K562 (cell line): ENCODE measurements around the gene R3HDM2. TPM values are rescaled to one million over a fixed set of nuclear protein-coding genes. Genes with fewer than 3 reads are reported as not detected.

Source experiments
- E2F4 ChIP-seq: sonication (generic); formaldehyde crosslinking; IDR thresholded peaks from 2 replicates; pipeline ENCODE4 v1.8.0; 2022; ENCODE audit warnings: mild to moderate bottlenecking, low read depth, missing genetic modification reagents
- E2F8 ChIP-seq: fragments of 450-650 bp; IDR thresholded peaks from 2 replicates; pipeline ENCODE4 v1.7.1; 2018; ENCODE audit warnings: mild to moderate bottlenecking, low read depth; ENCODE audit not compliant: partially characterized antibody
- ELK1 ChIP-seq: sonication (generic); formaldehyde crosslinking; IDR thresholded peaks from 2 replicates; pipeline ENCODE4 v1.8.1; 2022; ENCODE audit warnings: missing genetic modification reagents
- HNRNPUL1 ChIP-seq: fragments of 200-400 bp; formaldehyde crosslinking; IDR thresholded peaks from 2 replicates; pipeline ENCODE4 v1.6.1; 2017; ENCODE audit warnings: low read length
- PHF21A ChIP-seq: fragments of 450-650 bp; IDR thresholded peaks from 2 replicates; pipeline ENCODE4 v1.6.1; 2017; ENCODE audit warnings: low read depth, borderline replicate concordance
- RBM39 ChIP-seq: fragments of 200-400 bp; formaldehyde crosslinking; optimal IDR thresholded peaks from 2 replicates; pipeline ENCODE3; 2018; ENCODE audit warnings: low read depth, low read length
- SRSF9 ChIP-seq: fragments of 200-400 bp; formaldehyde crosslinking; IDR thresholded peaks from 2 replicates; pipeline ENCODE4 v1.6.1; 2017; ENCODE audit warnings: low read depth, low read length, borderline replicate concordance
- ZBTB34 ChIP-seq: fragments of 250-450 bp; sonication (Bioruptor Pico); IDR thresholded peaks from 2 replicates; pipeline ENCODE4 v1.8.0; 2021; ENCODE audit warnings: mild to moderate bottlenecking, moderate library complexity
- ZBTB40 ChIP-seq, 2 experiments: fragments of 450-650 bp in 1 of 2; sonication (generic) in 1 of 2; formaldehyde crosslinking in 1 of 2; IDR thresholded peaks; 2 replicates each; pipeline versions ENCODE4 v1.7.1 to v1.9.0; 2016 to 2022; ENCODE audit warnings: inconsistent platforms in 1 of 2, mild to moderate bottlenecking in 1 of 2, missing genetic modification reagents in 1 of 2
- ZNF668 ChIP-seq: fragments of 250-450 bp; sonication (Bioruptor Pico); IDR thresholded peaks from 2 replicates; pipeline ENCODE4 v1.8.0; 2022; ENCODE audit warnings: mild to moderate bottlenecking, inconsistent platforms
- polyA plus RNA-seq, 8 experiments: library from polyadenylated mRNA; depleted of rRNA in 4 of 8; stranded (reverse) in 5 of 8; unstranded in 3 of 8; fragments of >200 nt; fragmentation: Nextera tagmentation in 2 of 8; fragmentation: Illumina TruSeq in 1 of 8; extraction: Ambion mirVana in 2 of 8; extraction: Trizol in 1 of 8; gene quantifications; 2 replicates each; pipeline versions ENCODE4 v1.2.1 to v1.2.3, GENCODE V29; 2011 to 2014; ENCODE audit warnings: inconsistent platforms in 1 of 8, missing spikeins in 1 of 8
- total RNA-seq, 7 experiments: library from RNA; depleted of rRNA in 6 of 7; stranded (reverse); fragments of >200 nt in 6 of 7; fragmentation: Illumina TruSeq in 2 of 7; extraction: Trizol in 2 of 7; gene quantifications; 2 replicates each; pipeline versions ENCODE4 v1.2.1 to v1.2.3, GENCODE V29; 2011 to 2021; ENCODE audit warnings: low replicate concordance in 1 of 7

R3HDM2 gene
- total and polyA plus RNA-seq, 9 of the 15 experiments (the other 6 are each of a cell fraction or from before 2014, with no cell fraction given) = 3.3 to 18.8 (median 9.0) TPM

GRCh38 chr12:57229634-57230380, 201.0 kb downstream of the R3HDM2 start, which contains the start of gene SHMT2 (continued):
- TF ChIP-seq ZBTB40 (IDR thresholded peaks at IDR 0.05) (peak; percentile 21; the same call in 1 of the 2 replicates), ZBTB40 (CRISPR knock-in tag; IDR thresholded peaks at IDR 0.05) (no peak), ELK1 (CRISPR knock-in tag) (no peak), RBM39 (no peak), E2F8 (no peak), SRSF9 (no peak), HNRNPUL1 (no peak), ZNF668 (CRISPR knock-in tag) (no peak), PHF21A (no peak), E2F4 (CRISPR knock-in tag) (peak; percentile 42; the same call in 1 of the 2 replicates), ZBTB34 (CRISPR knock-in tag) (no peak)
